ENCODE results near the gene SORCS2.

Gene SORCS2

DNA sequence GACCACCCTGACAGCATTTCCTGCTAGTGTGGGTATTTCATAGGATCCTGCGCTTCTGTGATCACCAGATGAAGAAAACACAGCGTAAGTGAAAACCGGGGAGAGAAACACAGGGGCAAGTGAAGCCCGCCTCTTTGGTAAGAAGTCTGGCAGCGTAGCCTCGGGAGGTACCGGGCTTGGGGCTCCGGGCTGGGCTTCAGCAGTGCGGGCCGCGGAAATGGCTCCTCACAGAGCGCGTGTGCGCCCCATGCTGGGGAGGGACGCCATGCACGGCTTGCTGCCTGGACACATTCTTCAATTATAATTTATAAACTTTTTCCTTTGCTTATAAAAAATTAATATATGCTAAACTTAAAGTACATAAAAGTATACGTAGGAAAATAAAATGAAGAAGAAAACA lies 595.9 kb downstream of the SORCS2 start:
- H3K4me3 ChIP-seq (replicated peaks in 1 of 2; ENCODE audit: low read depth in 2 of 2, low read length in 2 of 2), result no peak overlapping the region
- TF ChIP-seq, protein P1, sequence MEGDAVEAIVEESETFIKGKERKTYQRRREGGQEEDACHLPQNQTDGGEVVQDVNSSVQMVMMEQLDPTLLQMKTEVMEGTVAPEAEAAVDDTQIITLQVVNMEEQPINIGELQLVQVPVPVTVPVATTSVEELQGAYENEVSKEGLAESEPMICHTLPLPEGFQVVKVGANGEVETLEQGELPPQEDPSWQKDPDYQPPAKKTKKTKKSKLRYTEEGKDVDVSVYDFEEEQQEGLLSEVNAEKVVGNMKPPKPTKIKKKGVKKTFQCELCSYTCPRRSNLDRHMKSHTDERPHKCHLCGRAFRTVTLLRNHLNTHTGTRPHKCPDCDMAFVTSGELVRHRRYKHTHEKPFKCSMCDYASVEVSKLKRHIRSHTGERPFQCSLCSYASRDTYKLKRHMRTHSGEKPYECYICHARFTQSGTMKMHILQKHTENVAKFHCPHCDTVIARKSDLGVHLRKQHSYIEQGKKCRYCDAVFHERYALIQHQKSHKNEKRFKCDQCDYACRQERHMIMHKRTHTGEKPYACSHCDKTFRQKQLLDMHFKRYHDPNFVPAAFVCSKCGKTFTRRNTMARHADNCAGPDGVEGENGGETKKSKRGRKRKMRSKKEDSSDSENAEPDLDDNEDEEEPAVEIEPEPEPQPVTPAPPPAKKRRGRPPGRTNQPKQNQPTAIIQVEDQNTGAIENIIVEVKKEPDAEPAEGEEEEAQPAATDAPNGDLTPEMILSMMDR (IDR thresholded peaks at IDR 0.05; ENCODE audit: low read depth, low read length), result no peak

GRCh38 chr4:7788694-7789425 lies 596.5 kb downstream of the SORCS2 start:
- H3K4me3 ChIP-seq (replicated peaks in 1 of 2; ENCODE audit: low read depth in 2 of 2, low read length in 2 of 2), result no peak overlapping the region
- DNase-seq (ENCODE audit: low read depth in 2 of 2), result peak; percentile 27 to 40
- TF ChIP-seq, protein P1 (IDR thresholded peaks at IDR 0.05; ENCODE audit: low read depth, low read length), result no peak

More for the DNA sequence above, 595.9 kb downstream of the SORCS2 start:
- no peak for DNase-seq (ENCODE audit: low read depth in 2 of 2)

DNA sequence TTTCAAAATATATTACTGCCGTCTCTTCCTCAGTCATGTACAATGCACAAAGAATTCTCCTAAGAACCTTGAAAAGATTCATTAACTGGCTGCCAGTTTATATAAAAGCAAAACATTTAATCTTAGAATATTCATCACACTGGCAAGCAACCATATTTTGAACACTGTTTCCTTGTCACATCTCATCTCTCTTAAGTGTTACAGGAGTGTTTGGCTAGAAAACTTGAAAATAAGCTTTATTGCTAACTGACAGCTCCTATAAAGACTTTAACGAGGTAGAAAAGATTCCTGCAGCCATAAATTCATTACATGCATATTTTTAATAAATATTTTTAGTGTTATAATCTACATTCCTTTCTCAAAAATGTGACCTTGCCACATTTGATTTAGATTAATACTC lies 597.7 kb downstream of the SORCS2 start:
- no peak overlapping the region for H3K4me3 ChIP-seq (replicated peaks in 1 of 2; ENCODE audit: low read depth in 2 of 2, low read length in 2 of 2)
- TF ChIP-seq, protein P1 (IDR thresholded peaks at IDR 0.05; ENCODE audit: low read depth, low read length), result no peak
- DNase-seq (ENCODE audit: low read depth in 2 of 2), result no peak

GRCh38 chr4:7790999-7791398 lies 598.7 kb downstream of the SORCS2 start:
- TF ChIP-seq, protein P1 (IDR thresholded peaks at IDR 0.05; ENCODE audit: low read depth, low read length), result no peak
- H3K4me3 ChIP-seq (replicated peaks in 1 of 2; ENCODE audit: low read depth in 2 of 2, low read length in 2 of 2), result no peak overlapping the region
- DNase-seq (ENCODE audit: low read depth in 2 of 2), result no peak
